HG03175 (cell line): Measurements from ENCODE around the gene CIP2A.

ENCODE experiments used
- ATAC-seq: cut with Tn5 transposase; IDR thresholded peaks from one replicate; pipeline ENCODE4 v1.9.1; 2021; ENCODE audit warnings: mild to moderate bottlenecking, moderate library complexity; ENCODE audit not compliant: unreplicated experiment

CIP2A gene

GRCh38 chr3:108511490-108511889 lies 77.7 kb downstream of the CIP2A start:
- ATAC-seq: no peak

GRCh38 chr3:108511055-108511454 lies 78.2 kb downstream of the CIP2A start:
- no peak for ATAC-seq

- no peak for ATAC-seq
These were observed 78.7 kb downstream of the CIP2A start, which contains the start of gene MYH15 for GRCh38 chr3:108510496-108510895. MYH15 (minus strand) TSS chr3:108510596; CDS start chr3:108510530, 66 bp downstream.

- no peak for ATAC-seq
These were observed 79.4 kb downstream of the CIP2A start for GRCh38 chr3:108509871-108510270.

- no peak for ATAC-seq
These were observed 80.0 kb downstream of the CIP2A start for GRCh38 chr3:108509263-108509662.

GRCh38 chr3:108507902-108508301 lies 81.3 kb downstream of the CIP2A start:
- no peak for ATAC-seq

- no peak for ATAC-seq
These were observed 83.4 kb downstream of the CIP2A start for GRCh38 chr3:108505811-108506210.

GRCh38 chr3:108503722-108504121 lies 85.5 kb downstream of the CIP2A start:
- no peak for ATAC-seq

GRCh38 chr3:108501535-108501934 lies 87.7 kb downstream of the CIP2A start:
- no peak for ATAC-seq

- no peak for ATAC-seq
These were observed 88.5 kb downstream of the CIP2A start for GRCh38 chr3:108500728-108501127.
